WERI-Rb-1 (cell line): ENCODE data around the gene DLST.
A peak's percentile ranks its signal among the peaks of the same experiment; 100 is the strongest.
"Not testable (repeated sequence)": the region's sequence is repeated elsewhere in the genome, so short reads cannot be mapped to it uniquely, and the experiment has no call there.

Experiments used
- DNase-seq: peaks from one replicate; pipeline ENCODE4 v3.0.0-alpha.2; 2020
- H3K27ac ChIP-seq: fragments of 250-450 bp; sonication (Bioruptor Pico); 2 replicates; pipeline ENCODE4 v1.5.1; 2020; ENCODE audit warnings: mild to moderate bottlenecking, moderate library complexity
- H3K27me3 ChIP-seq: fragments of 250-450 bp; sonication (Bioruptor Pico); 2 replicates; pipeline ENCODE4 v1.5.1; 2021; ENCODE audit warnings: mild to moderate bottlenecking, low read depth, moderate library complexity; ENCODE audit not compliant: insufficient read depth, severe bottlenecking
- H3K36me3 ChIP-seq: fragments of 250-450 bp; sonication (Bioruptor Pico); 2 replicates; pipeline ENCODE4 v1.5.1; 2020; ENCODE audit warnings: mild to moderate bottlenecking, moderate library complexity
- H3K4me3 ChIP-seq: 2 replicates; pipeline ENCODE4 v1.5.1; 2011; ENCODE audit warnings: low read depth, mild to moderate bottlenecking, control low read depth, low read length
- H3K9me3 ChIP-seq: fragments of 250-450 bp; sonication (Bioruptor Pico); 2 replicates; pipeline ENCODE4 v1.5.1; 2021; ENCODE audit warnings: mild to moderate bottlenecking, moderate library complexity; ENCODE audit not compliant: severe bottlenecking
- TF ChIP-seq, protein P1 (sequence below): IDR thresholded peaks from 2 replicates; pipeline ENCODE4 v1.5.1; 2011; ENCODE audit warnings: low read depth, mild to moderate bottlenecking, control low read depth, inconsistent platforms, low read length

DLST gene

DNA sequence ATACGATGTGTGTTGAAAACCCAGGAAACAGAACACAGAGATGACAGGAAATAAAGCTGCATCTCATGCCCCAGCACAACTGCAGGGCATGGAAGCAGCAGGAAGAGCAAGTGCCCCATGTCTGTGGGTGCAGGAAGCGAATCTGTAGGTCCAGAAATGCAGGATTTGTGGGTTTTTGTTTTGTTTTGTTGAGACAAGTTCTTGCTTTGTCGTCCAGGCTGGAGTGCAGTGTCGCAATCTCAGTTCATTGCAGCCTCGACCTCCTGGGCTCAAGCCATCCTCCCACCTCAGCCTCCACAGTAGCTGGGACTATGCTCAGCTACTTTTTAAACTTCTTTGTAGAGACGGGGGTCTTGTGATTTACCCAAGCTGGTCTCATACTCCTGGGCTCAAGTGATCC is 47.5 kb downstream of the DLST start:
- TF ChIP-seq, protein P1, sequence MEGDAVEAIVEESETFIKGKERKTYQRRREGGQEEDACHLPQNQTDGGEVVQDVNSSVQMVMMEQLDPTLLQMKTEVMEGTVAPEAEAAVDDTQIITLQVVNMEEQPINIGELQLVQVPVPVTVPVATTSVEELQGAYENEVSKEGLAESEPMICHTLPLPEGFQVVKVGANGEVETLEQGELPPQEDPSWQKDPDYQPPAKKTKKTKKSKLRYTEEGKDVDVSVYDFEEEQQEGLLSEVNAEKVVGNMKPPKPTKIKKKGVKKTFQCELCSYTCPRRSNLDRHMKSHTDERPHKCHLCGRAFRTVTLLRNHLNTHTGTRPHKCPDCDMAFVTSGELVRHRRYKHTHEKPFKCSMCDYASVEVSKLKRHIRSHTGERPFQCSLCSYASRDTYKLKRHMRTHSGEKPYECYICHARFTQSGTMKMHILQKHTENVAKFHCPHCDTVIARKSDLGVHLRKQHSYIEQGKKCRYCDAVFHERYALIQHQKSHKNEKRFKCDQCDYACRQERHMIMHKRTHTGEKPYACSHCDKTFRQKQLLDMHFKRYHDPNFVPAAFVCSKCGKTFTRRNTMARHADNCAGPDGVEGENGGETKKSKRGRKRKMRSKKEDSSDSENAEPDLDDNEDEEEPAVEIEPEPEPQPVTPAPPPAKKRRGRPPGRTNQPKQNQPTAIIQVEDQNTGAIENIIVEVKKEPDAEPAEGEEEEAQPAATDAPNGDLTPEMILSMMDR = no peak
- Histone ChIP-seq H3K9me3 (no peaks in the 10 kb centered on the region), H3K4me3 (no peak overlapping the region), H3K36me3 (no peaks in the 10 kb centered on the region), H3K27me3 (no peaks in the 10 kb centered on the region), H3K27ac (no peak overlapping the region)
- DNase-seq = no peak

GRCh38 chr14:74931744-74932143 is 50.0 kb downstream of the DLST start:
- H3K9me3 ChIP-seq, H3K4me3 ChIP-seq, H3K36me3 ChIP-seq, DNase-seq, H3K27ac ChIP-seq, H3K27me3 ChIP-seq: not testable (repeated sequence)

GRCh38 chr14:74932401-74932901 is 50.7 kb downstream of the DLST start:
- Histone ChIP-seq H3K9me3 (no peaks in the 10 kb centered on the region), H3K4me3 (no peak overlapping the region), H3K27me3 (no peaks in the 10 kb centered on the region), H3K36me3 (no peaks in the 10 kb centered on the region), H3K27ac (no peak overlapping the region)
- TF ChIP-seq, protein P1 = no peak
- DNase-seq = no peak

- H3K4me3 ChIP-seq, H3K27ac ChIP-seq, DNase-seq, H3K36me3 ChIP-seq, H3K9me3 ChIP-seq, H3K27me3 ChIP-seq: not testable (repeated sequence)
These were observed 51.2 kb downstream of the DLST start for GRCh38 chr14:74932936-74933335.

DNA sequence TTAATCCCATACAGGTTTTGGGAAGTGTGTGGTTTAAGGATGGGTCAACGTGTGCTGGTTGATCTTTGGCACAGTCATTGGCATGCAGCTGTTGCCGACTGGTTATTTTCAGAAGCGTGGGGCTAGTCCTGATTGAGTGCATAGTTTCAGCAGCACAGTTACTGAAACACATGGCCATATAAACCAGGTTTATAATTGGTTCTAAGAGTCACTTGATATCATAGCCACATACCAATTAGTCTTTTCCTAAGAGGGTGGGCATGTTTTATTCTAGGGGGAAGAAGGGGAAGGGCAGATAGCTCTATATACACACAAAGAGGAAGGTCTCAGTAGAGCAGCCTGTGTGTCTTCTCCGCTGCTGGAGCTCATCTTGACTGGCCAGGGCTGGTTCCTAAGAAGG is 52.3 kb downstream of the DLST start:
- peaks cover 10% of the 10 kb centered on the region for H3K9me3 ChIP-seq
- no peak for DNase-seq
- peak overlapping the region; percentile 73 for H3K27ac ChIP-seq
- no peaks in the 10 kb centered on the region for H3K27me3 ChIP-seq
- H3K36me3 ChIP-seq = no peaks in the 10 kb centered on the region
- no peak overlapping the region for H3K4me3 ChIP-seq
- TF ChIP-seq, protein P1 = no peak

- H3K27ac ChIP-seq = peak overlapping the region; percentile 73
- no peak overlapping the region for H3K4me3 ChIP-seq
- H3K27me3 ChIP-seq = no peaks in the 10 kb centered on the region
- TF ChIP-seq, protein P1 = no peak
- peak; percentile 68 for DNase-seq
- H3K9me3 ChIP-seq = peaks cover 10% of the 10 kb centered on the region
- H3K36me3 ChIP-seq = no peaks in the 10 kb centered on the region
These were observed 53.0 kb downstream of the DLST start for GRCh38 chr14:74934476-74935359.

GRCh38 chr14:74935360-74935680 is 53.6 kb downstream of the DLST start:
- no peaks in the 10 kb centered on the region for H3K27me3 ChIP-seq
- TF ChIP-seq, protein P1 = no peak
- no peak overlapping the region for H3K4me3 ChIP-seq
- peak overlapping the region; percentile 73 for H3K27ac ChIP-seq
- no peaks in the 10 kb centered on the region for H3K36me3 ChIP-seq
- no peak for DNase-seq
- peaks cover 10% of the 10 kb centered on the region for H3K9me3 ChIP-seq
